SK-N-SH treated with all-trans-retinoic acid at 6 μM for 48 hours (cell line): ENCODE results near the gene CYRIA.

Experiments
- ATAC-seq: fragments of 200-7000 bp; cut with Tn5 transposase; 3 replicates; pipeline ENCODE4 v1.9.1; 2020; ENCODE audit warnings: mild to moderate bottlenecking, moderate library complexity
- ARNTL ChIP-seq: fragments of 450-650 bp; formaldehyde crosslinking; IDR thresholded peaks from 2 replicates; pipeline ENCODE4 v1.5.0; 2020; ENCODE audit warnings: low read depth, mild to moderate bottlenecking, moderate library complexity, borderline replicate concordance
- BACH2 ChIP-seq: fragments of 250-450 bp; sonication (Bioruptor Pico); IDR thresholded peaks from 2 replicates; pipeline ENCODE4 v1.9.0; 2021; ENCODE audit warnings: mild to moderate bottlenecking, borderline replicate concordance
- CSDC2 ChIP-seq: fragments of 250-450 bp; sonication (Bioruptor Pico); IDR thresholded peaks from 2 replicates; pipeline ENCODE4 v1.5.0; 2020; ENCODE audit warnings: mild to moderate bottlenecking, moderate library complexity
- CSRNP3 ChIP-seq: fragments of 250-450 bp; sonication (Bioruptor Pico); IDR thresholded peaks from 2 replicates; pipeline ENCODE4 v1.5.1; 2021; ENCODE audit warnings: mild to moderate bottlenecking, moderate library complexity
- ESRRG ChIP-seq: fragments of 250-450 bp; sonication (Bioruptor Pico); IDR thresholded peaks from 2 replicates; pipeline ENCODE4 v1.6.1; 2021; ENCODE audit warnings: mild to moderate bottlenecking
- GLIS3 ChIP-seq: fragments of 250-450 bp; sonication (Bioruptor Pico); IDR thresholded peaks from 2 replicates; pipeline ENCODE4 v1.5.0; 2020; ENCODE audit warnings: mild to moderate bottlenecking, moderate library complexity
- ISL1 ChIP-seq: fragments of 250-450 bp; sonication (Bioruptor Pico); IDR thresholded peaks from 2 replicates; pipeline ENCODE4 v2.1.2; 2022; ENCODE audit warnings: mild to moderate bottlenecking, moderate library complexity
- OSR1 ChIP-seq: fragments of 250-450 bp; sonication (Bioruptor Pico); IDR thresholded peaks from 2 replicates; pipeline ENCODE4 v1.8.0; 2022; ENCODE audit warnings: moderate library complexity, mild to moderate bottlenecking, inconsistent platforms
- POU6F1 ChIP-seq: fragments of 250-450 bp; sonication (Bioruptor Pico); IDR thresholded peaks from 2 replicates; pipeline ENCODE4 v1.8.0; 2021; ENCODE audit warnings: low read depth, mild to moderate bottlenecking, moderate library complexity, borderline replicate concordance
- PPARA ChIP-seq: fragments of 250-450 bp; sonication (Bioruptor Pico); IDR thresholded peaks from 2 replicates; pipeline ENCODE4 v1.5.0; 2020; ENCODE audit warnings: mild to moderate bottlenecking, borderline replicate concordance
- RARB ChIP-seq: fragments of 250-450 bp; sonication (Bioruptor Pico); IDR thresholded peaks from 2 replicates; pipeline ENCODE4 v1.8.0; 2021; ENCODE audit warnings: mild to moderate bottlenecking, moderate library complexity
- SNAI2 ChIP-seq: fragments of 250-450 bp; sonication (Bioruptor Pico); IDR thresholded peaks from 2 replicates; pipeline ENCODE4 v1.5.0; 2020; ENCODE audit warnings: mild to moderate bottlenecking, moderate library complexity
- TCF4 ChIP-seq: fragments of 250-450 bp; sonication (Bioruptor Pico); IDR thresholded peaks from 2 replicates; pipeline ENCODE4 v1.8.0; 2021; ENCODE audit warnings: mild to moderate bottlenecking, moderate library complexity, borderline replicate concordance
- TOX ChIP-seq: fragments of 250-450 bp; sonication (Bioruptor Pico); IDR thresholded peaks from 2 replicates; pipeline ENCODE4 v1.8.0; 2021; ENCODE audit warnings: mild to moderate bottlenecking, moderate library complexity, borderline replicate concordance
- ZC3H10 ChIP-seq: fragments of 250-450 bp; sonication (Bioruptor Pico); IDR thresholded peaks from 2 replicates; pipeline ENCODE4 v1.5.1; 2021; ENCODE audit warnings: mild to moderate bottlenecking, moderate library complexity
- ZFP3 ChIP-seq: fragments of 250-450 bp; sonication (Bioruptor Pico); IDR thresholded peaks from 2 replicates; pipeline ENCODE4 v1.5.0; 2020; ENCODE audit warnings: mild to moderate bottlenecking, moderate library complexity
- ZFP30 ChIP-seq: fragments of 450-650 bp; formaldehyde crosslinking; IDR thresholded peaks from 2 replicates; pipeline ENCODE4 v1.5.0; 2022; ENCODE audit warnings: mild to moderate bottlenecking, moderate library complexity
- ZNF565 ChIP-seq: fragments of 450-650 bp; formaldehyde crosslinking; conservative IDR thresholded peaks from 2 replicates; pipeline ENCODE4 v1.5.0; 2020; ENCODE audit warnings: low read depth, mild to moderate bottlenecking, moderate library complexity
- ZNF70 ChIP-seq: fragments of 450-650 bp; formaldehyde crosslinking; IDR thresholded peaks from 2 replicates; pipeline ENCODE4 v1.5.0; 2020; ENCODE audit warnings: mild to moderate bottlenecking, moderate library complexity
- ZNF8 ChIP-seq: fragments of 450-650 bp; formaldehyde crosslinking; IDR thresholded peaks from 2 replicates; pipeline ENCODE4 v1.5.0; 2020; ENCODE audit warnings: mild to moderate bottlenecking, moderate library complexity
- TF ChIP-seq, protein P1 (sequence below): fragments of 250-450 bp; sonication (Bioruptor Pico); IDR thresholded peaks from 2 replicates; pipeline ENCODE4 v1.5.0; 2020; ENCODE audit warnings: mild to moderate bottlenecking, moderate library complexity
- TF ChIP-seq, protein P2 (sequence below): fragments of 250-450 bp; sonication (Bioruptor Pico); IDR thresholded peaks from 2 replicates; pipeline ENCODE4 v1.8.0; 2020; ENCODE audit warnings: mild to moderate bottlenecking, moderate library complexity, borderline replicate concordance

CYRIA gene

GRCh38 chr2:16657671-16658070 is 8.0 kb downstream of the CYRIA start:
- TF ChIP-seq CSRNP3 (CRISPR knock-in tag) (no peak), ZNF8 (CRISPR knock-in tag) (no peak), ESRRG (CRISPR knock-in tag) (no peak), TOX (CRISPR knock-in tag) (no peak), CSDC2 (no peak), ZFP30 (CRISPR knock-in tag) (no peak), SNAI2 (no peak), TCF4 (CRISPR knock-in tag) (no peak), OSR1 (CRISPR knock-in tag) (no peak), ZC3H10 (no peak), POU6F1 (CRISPR knock-in tag) (no peak)
- TF ChIP-seq, protein P1, sequence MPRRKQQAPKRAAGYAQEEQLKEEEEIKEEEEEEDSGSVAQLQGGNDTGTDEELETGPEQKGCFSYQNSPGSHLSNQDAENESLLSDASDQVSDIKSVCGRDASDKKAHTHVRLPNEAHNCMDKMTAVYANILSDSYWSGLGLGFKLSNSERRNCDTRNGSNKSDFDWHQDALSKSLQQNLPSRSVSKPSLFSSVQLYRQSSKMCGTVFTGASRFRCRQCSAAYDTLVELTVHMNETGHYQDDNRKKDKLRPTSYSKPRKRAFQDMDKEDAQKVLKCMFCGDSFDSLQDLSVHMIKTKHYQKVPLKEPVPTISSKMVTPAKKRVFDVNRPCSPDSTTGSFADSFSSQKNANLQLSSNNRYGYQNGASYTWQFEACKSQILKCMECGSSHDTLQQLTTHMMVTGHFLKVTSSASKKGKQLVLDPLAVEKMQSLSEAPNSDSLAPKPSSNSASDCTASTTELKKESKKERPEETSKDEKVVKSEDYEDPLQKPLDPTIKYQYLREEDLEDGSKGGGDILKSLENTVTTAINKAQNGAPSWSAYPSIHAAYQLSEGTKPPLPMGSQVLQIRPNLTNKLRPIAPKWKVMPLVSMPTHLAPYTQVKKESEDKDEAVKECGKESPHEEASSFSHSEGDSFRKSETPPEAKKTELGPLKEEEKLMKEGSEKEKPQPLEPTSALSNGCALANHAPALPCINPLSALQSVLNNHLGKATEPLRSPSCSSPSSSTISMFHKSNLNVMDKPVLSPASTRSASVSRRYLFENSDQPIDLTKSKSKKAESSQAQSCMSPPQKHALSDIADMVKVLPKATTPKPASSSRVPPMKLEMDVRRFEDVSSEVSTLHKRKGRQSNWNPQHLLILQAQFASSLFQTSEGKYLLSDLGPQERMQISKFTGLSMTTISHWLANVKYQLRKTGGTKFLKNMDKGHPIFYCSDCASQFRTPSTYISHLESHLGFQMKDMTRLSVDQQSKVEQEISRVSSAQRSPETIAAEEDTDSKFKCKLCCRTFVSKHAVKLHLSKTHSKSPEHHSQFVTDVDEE, result no peak

DNA sequence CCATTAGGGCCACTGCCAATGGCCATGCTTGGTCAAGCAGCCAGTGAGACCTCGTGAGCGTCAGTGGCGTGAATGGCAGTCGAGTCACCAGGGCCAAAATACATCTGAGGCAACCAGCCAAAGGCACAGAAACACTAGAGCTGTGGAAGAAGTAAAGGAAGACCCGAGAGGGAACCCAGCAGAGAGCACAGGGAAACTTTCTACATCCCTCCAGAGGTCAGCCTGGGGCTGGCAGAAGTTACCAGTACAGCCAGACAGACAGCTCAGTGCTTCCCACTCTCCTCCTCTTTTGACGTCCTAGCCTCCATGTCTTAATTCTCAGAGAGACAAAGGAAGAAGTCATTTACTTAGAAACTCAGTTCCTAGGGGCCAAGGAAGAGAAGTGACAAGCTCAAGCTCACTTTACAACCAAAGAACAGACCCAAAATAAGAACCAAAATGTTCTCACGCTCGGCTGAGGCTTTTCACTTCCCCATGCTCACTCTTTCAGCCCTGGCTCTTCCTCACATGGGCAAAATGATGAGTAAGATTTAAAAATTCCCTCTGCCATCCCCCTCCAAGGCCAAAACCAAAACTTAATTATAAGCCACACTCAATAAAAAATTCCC is 8.7 kb downstream of the CYRIA start:
- ATAC-seq, result no peak
- TF ChIP-seq ZNF565 (CRISPR knock-in tag), result no peak
- TF ChIP-seq ZC3H10, result no peak
- no peak for TF ChIP-seq GLIS3 (CRISPR knock-in tag)
- TF ChIP-seq CSDC2, result no peak
- TF ChIP-seq ISL1, result no peak
- TF ChIP-seq PPARA, result no peak
- TF ChIP-seq RARB, result no peak
- TF ChIP-seq, protein P1, result no peak
- TF ChIP-seq ARNTL (CRISPR knock-in tag), result no peak
- TF ChIP-seq CSRNP3 (CRISPR knock-in tag), result no peak
- TF ChIP-seq OSR1 (CRISPR knock-in tag), result no peak
- TF ChIP-seq ESRRG (CRISPR knock-in tag), result no peak
- TF ChIP-seq POU6F1 (CRISPR knock-in tag), result no peak
- TF ChIP-seq, protein P2, sequence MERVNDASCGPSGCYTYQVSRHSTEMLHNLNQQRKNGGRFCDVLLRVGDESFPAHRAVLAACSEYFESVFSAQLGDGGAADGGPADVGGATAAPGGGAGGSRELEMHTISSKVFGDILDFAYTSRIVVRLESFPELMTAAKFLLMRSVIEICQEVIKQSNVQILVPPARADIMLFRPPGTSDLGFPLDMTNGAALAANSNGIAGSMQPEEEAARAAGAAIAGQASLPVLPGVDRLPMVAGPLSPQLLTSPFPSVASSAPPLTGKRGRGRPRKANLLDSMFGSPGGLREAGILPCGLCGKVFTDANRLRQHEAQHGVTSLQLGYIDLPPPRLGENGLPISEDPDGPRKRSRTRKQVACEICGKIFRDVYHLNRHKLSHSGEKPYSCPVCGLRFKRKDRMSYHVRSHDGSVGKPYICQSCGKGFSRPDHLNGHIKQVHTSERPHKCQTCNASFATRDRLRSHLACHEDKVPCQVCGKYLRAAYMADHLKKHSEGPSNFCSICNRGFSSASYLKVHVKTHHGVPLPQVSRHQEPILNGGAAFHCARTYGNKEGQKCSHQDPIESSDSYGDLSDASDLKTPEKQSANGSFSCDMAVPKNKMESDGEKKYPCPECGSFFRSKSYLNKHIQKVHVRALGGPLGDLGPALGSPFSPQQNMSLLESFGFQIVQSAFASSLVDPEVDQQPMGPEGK (CRISPR knock-in tag), result no peak
- TF ChIP-seq ZFP3 (CRISPR knock-in tag), result no peak
- TF ChIP-seq ZNF70 (CRISPR knock-in tag), result no peak
- no peak for TF ChIP-seq TCF4 (CRISPR knock-in tag)
- no peak for TF ChIP-seq BACH2 (CRISPR knock-in tag)
- TF ChIP-seq, all 23 proteins: peak for 0

More at GRCh38 chr2:16657671-16658070, 8.0 kb downstream of the CYRIA start:
- ATAC-seq, result no peak
